SKM-1 (cell line): ENCODE results near the gene VPS54.
"Not testable (repeated sequence)": the region's sequence is repeated elsewhere in the genome, so short reads cannot be mapped to it uniquely, and the experiment has no call there.

ENCODE experiments used
- DNase-seq: peaks from one replicate; lab custom pipeline; 2025; ENCODE audit not compliant: unreplicated experiment; lab: John Stamatoyannopoulos, UW

Gene VPS54

GRCh38 chr2:64024259-64024949 is 5.2 kb upstream of the VPS54 start:
- DNase-seq = no peak

GRCh38 chr2:64023485-64024258 is 4.4 kb upstream of the VPS54 start:
- DNase-seq = no peak

GRCh38 chr2:64021578-64021977 is 2.4 kb upstream of the VPS54 start:
- no peak for DNase-seq

- DNase-seq = no peak
Measured at GRCh38 chr2:64019975-64020528, 824 bp upstream of the VPS54 start.

- no peak for DNase-seq
Measured at GRCh38 chr2:64018701-64019082, 536 bp downstream of the VPS54 start.

GRCh38 chr2:64017811-64018700 is 1.2 kb downstream of the VPS54 start:
- no peak for DNase-seq

- no peak for DNase-seq
Measured at GRCh38 chr2:64015898-64016297, 3.3 kb downstream of the VPS54 start.

- DNase-seq = peak; percentile 20
Measured at GRCh38 chr2:64015391-64015790, 3.8 kb downstream of the VPS54 start.

GRCh38 chr2:64014628-64015027 is 4.6 kb downstream of the VPS54 start:
- no peak for DNase-seq

GRCh38 chr2:64013053-64013452 is 6.2 kb downstream of the VPS54 start:
- no peak for DNase-seq

- DNase-seq = no peak
Measured at GRCh38 chr2:64012115-64012514, 7.1 kb downstream of the VPS54 start.

- DNase-seq = no peak
Measured at GRCh38 chr2:64008434-64009009, 10.7 kb downstream of the VPS54 start.

GRCh38 chr2:64007924-64008323 is 11.3 kb downstream of the VPS54 start:
- DNase-seq = peak; percentile 31

GRCh38 chr2:64005707-64006356 is 13.4 kb downstream of the VPS54 start:
- no peak for DNase-seq

GRCh38 chr2:64003239-64003638 is 16.0 kb downstream of the VPS54 start:
- DNase-seq = no peak

- DNase-seq = no peak
Measured at GRCh38 chr2:64001382-64002101, 17.7 kb downstream of the VPS54 start.

GRCh38 chr2:64000630-64001381 is 18.4 kb downstream of the VPS54 start:
- DNase-seq = no peak

GRCh38 chr2:63999049-63999448 is 20.2 kb downstream of the VPS54 start:
- no peak for DNase-seq

- DNase-seq = not testable (repeated sequence)
Measured at GRCh38 chr2:63996582-63997198, 22.5 kb downstream of the VPS54 start.
